Stimulated activated CD8-positive, alpha-beta memory T cell treated with anti-CD3 and anti-CD28 coated beads, Interleukin-4, amount 100 ng/mL, for 1 hour (primary cell): ENCODE measurements around the gene CST4.
"Not testable (repeated sequence)": the region's sequence is repeated elsewhere in the genome, so short reads cannot be mapped to it uniquely, and the experiment has no call there.

Source experiments
- DNase-seq, 2 donors: peaks; one replicate each; pipeline ENCODE4 v3.0.0-alpha.2; 2020; ENCODE audit warnings: low read depth in 2 of 2, low spot score in 1 of 2

CST4 gene

GRCh38 chr20:23689399-23689690, 507 bp upstream of the CST4 start:
- no peak for DNase-seq

GRCh38 chr20:23687986-23688385, 852 bp downstream of the CST4 start:
- DNase-seq, result no peak

DNA sequence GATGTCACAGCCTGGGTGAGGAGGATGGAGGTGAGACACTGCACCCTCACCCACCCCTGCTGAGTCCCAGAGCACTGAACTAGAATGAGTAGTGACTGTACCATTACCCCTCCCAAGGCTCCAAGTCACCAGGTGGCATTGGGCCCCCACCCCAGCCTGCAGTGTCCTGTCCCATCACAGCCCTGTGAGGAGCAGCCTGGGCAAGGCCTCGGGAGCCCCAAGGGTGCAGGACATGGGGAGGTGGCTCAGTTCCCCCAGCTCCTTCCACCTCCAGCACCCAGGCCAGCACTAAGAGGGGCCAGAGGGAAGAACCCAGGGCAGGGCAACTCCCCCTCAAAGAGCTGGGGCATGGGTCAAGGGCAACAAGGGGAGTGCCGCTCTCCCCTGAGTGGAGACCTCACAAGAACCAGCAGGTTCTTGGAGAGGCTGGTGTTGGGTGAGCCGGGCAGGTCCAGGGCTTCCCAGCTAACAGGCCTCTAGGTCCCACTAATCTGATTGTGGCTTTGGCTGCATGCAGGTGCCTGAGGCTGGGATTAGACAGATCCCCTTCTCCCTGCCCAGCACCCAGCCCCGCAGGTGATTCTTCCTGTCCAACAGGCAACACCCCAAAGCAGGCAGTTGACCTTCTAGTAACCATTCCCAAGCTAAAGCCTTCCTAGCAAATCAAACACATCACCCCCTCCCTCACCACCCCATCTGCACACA, 2.6 kb downstream of the CST4 start:
- DNase-seq, result no peak

DNA sequence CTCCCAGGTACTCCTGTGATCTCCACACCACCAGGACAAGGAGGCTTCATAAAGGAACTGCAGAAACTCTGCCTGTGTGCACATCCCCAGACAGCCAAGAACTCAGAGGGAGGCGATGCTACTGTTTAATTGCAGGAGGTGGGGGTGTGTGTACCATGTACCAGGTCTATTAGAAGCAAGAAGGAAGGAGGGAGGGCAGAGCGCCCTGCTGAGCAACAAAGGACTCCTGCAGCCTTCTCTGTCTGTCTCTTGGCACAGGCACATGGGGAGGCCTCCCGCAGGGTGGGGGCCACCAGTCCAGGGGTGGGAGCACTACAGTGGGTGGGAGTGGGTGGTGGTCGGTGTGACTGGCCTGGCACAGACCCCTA, 3.3 kb downstream of the CST4 start:
- not testable (repeated sequence) for DNase-seq

DNA sequence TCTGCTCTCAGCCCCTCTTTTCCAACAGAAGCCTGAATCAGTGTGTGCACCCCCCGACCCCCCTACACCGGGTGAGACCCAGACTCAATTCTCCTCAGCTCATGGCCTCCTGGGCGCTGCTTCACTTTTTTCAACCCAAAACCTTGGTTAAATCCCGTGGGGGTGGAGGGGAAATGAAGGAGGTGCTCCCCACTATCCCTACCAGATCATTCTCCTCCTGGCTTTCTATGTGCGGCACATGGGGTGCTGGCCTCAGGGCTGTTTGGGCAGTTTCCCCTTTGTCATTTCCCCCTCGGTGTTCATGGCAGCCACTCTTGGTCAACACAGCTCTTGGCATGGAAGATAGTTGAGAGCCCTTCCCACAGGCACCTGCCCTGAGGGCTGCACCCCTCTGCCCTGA, 4.6 kb downstream of the CST4 start:
- DNase-seq, result no peak

DNA sequence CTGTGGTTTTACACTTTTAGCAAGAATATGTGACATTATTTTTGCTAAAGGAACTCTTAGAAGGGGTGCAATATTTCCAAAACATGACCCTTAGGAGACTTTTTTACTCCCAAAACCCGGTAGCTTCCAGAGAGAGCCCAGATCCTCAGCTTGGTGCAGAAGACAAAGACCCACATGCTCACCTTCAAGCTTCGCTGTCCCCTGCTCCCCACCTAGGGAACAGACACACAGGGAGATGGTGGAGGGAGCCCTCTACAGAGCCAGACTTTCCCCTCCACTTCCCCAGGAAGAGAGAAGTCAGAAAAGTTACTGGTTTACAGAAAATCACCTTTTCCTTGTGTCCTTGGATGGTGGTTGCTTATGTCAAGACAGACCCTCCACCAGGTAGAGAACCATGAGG, 5.0 kb downstream of the CST4 start:
- no peak for DNase-seq

DNA sequence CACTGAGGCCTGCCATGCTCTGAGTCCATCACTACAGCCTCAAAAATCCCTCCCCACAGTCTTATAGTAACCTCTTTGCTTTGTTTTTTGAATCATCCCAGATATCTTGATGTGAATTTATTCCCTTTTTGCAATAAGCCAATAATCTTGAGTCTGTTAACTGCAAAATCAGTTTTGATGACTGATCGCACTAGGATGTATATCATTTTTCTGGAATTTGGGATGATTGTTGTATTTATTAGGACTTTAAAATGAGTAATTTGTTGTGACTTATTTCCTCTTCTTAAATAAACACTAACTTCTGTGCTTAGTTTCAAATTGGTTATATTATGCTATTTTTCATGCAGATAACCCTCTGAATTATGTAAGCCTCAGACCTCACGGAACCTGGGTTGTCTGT, 5.6 kb downstream of the CST4 start:
- no peak for DNase-seq

DNA sequence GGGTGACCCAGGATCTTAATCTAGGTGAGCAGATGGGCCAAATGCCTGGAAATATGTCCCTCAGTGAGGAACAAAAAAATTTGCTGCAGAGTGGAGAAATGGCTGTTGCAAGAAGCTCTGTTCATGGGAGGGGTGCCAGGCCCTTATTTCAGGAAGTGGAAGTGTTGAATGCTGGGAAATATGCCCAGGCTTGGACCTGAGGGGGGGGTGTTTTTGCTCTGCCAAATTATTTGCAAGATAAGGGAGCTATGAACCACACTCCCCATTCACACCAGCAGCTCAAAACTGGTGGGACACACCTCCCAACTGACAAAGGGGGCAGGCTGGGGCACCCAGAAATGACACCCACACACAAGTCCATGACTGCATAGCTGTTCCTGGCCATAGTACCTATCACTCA, 8.7 kb downstream of the CST4 start:
- DNase-seq, result no peak

- DNase-seq, result no peak
These were observed 9.4 kb downstream of the CST4 start for GRCh38 chr20:23679133-23680092.

- no peak for DNase-seq
These were observed 15.6 kb downstream of the CST4 start for GRCh38 chr20:23673209-23673608.

- no peak for DNase-seq
These were observed 16.7 kb downstream of the CST4 start for GRCh38 chr20:23672158-23672557.

- DNase-seq, result no peak
These were observed 17.4 kb downstream of the CST4 start for GRCh38 chr20:23671479-23671878.

- DNase-seq, result no peak
These were observed 18.5 kb downstream of the CST4 start for GRCh38 chr20:23670361-23670760.

GRCh38 chr20:23669866-23670265, 19.0 kb downstream of the CST4 start:
- no peak for DNase-seq

GRCh38 chr20:23669327-23669726, 19.5 kb downstream of the CST4 start:
- DNase-seq, result no peak

DNA sequence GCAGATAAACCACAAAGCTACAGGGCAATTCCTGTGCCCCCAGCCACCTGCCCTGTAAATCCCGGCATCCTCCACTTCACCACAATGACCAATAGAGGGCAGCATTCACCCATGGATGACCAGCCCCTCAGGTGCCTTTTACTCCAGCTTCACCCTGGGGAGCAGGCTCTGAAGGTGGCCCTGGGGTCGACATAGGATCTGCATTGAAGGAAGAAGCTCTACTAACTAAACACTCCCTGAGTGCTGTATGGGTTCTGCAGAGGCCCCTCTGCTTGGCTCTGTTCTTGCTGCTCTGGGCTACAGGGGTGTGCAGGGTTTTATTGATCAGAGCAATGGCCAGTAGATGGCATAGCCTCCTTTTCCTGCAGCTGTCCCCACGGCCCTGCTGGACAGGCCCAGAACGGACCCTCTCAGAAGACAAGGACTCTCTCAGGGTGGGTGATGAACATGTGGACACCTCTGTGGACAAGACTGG, 20.3 kb downstream of the CST4 start:
- DNase-seq, result no peak

GRCh38 chr20:23667666-23668065, 21.2 kb downstream of the CST4 start:
- no peak for DNase-seq

GRCh38 chr20:23666698-23667097, 22.1 kb downstream of the CST4 start:
- DNase-seq, result no peak

DNA sequence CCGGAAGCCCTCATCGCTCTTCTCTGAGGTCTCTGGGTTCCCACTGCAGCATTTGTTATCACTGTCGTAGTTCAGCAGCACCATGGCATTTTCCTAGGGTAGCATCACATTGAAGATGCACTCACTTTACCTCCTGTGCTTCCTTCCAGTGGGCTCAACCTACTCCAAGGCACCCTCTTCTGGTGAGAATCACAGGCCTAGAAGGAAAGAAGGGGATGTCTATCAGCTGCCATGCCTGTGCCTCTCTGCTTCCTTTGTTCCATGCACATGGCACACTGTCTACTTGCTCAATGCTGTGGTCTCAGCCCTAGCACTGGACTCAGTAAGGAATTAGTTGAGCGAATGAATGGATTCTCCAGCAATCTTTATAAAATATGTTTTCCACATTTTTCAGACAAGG, 22.6 kb downstream of the CST4 start:
- no peak for DNase-seq

- no peak for DNase-seq
These were observed 23.9 kb downstream of the CST4 start for GRCh38 chr20:23664954-23665353.

DNA sequence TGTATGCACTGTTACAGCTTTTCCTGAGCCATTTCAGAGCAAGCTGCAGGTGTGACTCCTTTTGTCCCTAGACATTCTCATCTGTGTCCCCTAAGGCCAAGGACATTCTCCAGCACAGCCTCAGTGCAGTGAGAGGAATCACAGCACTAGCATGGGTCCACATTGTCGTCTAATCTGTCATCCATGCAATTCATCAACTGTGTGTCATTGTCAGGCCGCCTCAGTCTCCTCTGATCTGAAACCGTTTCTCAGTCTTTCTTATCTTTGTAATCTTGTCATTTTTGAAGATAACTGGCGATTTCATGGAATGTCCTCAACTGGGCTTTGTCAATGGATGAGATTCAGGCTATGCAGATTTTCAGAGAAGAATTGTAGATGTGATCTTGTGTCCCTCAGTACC, 24.8 kb downstream of the CST4 start:
- DNase-seq, result not testable (repeated sequence)

GRCh38 chr20:23663180-23663579, 25.7 kb downstream of the CST4 start:
- DNase-seq, result no peak
